ENCODE measurements around the gene PRKACG.

- TF ChIP-seq CTCF (IDR thresholded peaks at IDR 0.05; ENCODE audit: insufficient read depth, low read length, poor library complexity, severe bottlenecking) (no peak), EZH2phosphoT487 (conservative IDR thresholded peaks at IDR 0.05; ENCODE audit: low read length) (no peak)
Observed at GRCh38 chr9:69001921-69002320, 12.0 kb downstream of the PRKACG start.
